HCT116 (cell line): ENCODE measurements around the gene NOC2L.

ENCODE experiments used
- CTCF ChIP-seq, 3 experiments: fragments of 200-600 bp in 1 of 3; sonication (generic) in 1 of 3; IDR thresholded peaks in 2 of 3; conservative IDR thresholded peaks in 1 of 3; 2 replicates each; pipeline ENCODE4 v1.5.1; 2012 to 2017; ENCODE audit warnings: low read depth in 2 of 3, low read length in 2 of 3, antibody characterized with exemption in 1 of 3, borderline replicate concordance in 1 of 3, control low read depth in 1 of 3, mild to moderate bottlenecking in 1 of 3, mixed read lengths in 1 of 3, mixed run types in 1 of 3, moderate library complexity in 1 of 3; ENCODE audit not compliant: insufficient read depth in 1 of 3
- EGR1 ChIP-seq: IDR thresholded peaks from 2 replicates; pipeline ENCODE4 v1.6.1; 2012; ENCODE audit warnings: low read depth
- EZH2 ChIP-seq: fragments of 200-600 bp; sonication (generic); IDR thresholded peaks from 2 replicates; pipeline ENCODE4 v1.6.1; 2017; ENCODE audit warnings: antibody characterized with exemption, mixed run types
- POLR2A ChIP-seq: IDR thresholded peaks from 2 replicates; pipeline ENCODE4 v1.7.0; 2011; ENCODE audit warnings: borderline replicate concordance; ENCODE audit not compliant: insufficient read depth, insufficient read length; ENCODE audit errors: extremely low read depth
- YY1 ChIP-seq: IDR thresholded peaks from 2 replicates; pipeline ENCODE4 v1.6.1; 2011; ENCODE audit warnings: low read length, low read depth, moderate library complexity, mild to moderate bottlenecking; ENCODE audit not compliant: insufficient replicate concordance; ENCODE audit errors: extremely low read depth
- ZBTB33 ChIP-seq: IDR thresholded peaks from 2 replicates; pipeline ENCODE4 v1.6.1; 2011; ENCODE audit warnings: mild to moderate bottlenecking, low read length, moderate library complexity; ENCODE audit not compliant: insufficient replicate concordance; ENCODE audit errors: extremely low read depth
- ZFX ChIP-seq: fragments of 450-650 bp; IDR thresholded peaks from 2 replicates; pipeline ENCODE4 v1.6.1; 2017

- TF ChIP-seq CTCF (IDR thresholded peaks at IDR 0.05 in 2 of 3, conservative IDR thresholded peaks at IDR 0.05 in 1 of 3; ENCODE audit: borderline replicate concordance in 1 of 3, insufficient read depth in 1 of 3, low read depth in 2 of 3, low read length in 2 of 3) (no peak), EZH2 (no peak), POLR2A (no peak), YY1 (no peak), ZBTB33 (no peak), EGR1 (no peak), ZFX (no peak)
These were observed 21.1 kb upstream of the NOC2L start for GRCh38 chr1:980137-980571.
